ENCODE data around the gene RAB11FIP3. TPM values are rescaled to one million over a fixed set of nuclear protein-coding genes. Genes with fewer than 3 reads are reported as not detected.
A peak's percentile ranks its signal among the peaks of the same experiment; 100 is the strongest.

The RAB11FIP3 gene
- total and polyA plus RNA-seq, 2 of the 13 experiments (the other 11 are each of a cell fraction or from before 2014, with no cell fraction given) = 34.3 to 57.6 TPM

DNA sequence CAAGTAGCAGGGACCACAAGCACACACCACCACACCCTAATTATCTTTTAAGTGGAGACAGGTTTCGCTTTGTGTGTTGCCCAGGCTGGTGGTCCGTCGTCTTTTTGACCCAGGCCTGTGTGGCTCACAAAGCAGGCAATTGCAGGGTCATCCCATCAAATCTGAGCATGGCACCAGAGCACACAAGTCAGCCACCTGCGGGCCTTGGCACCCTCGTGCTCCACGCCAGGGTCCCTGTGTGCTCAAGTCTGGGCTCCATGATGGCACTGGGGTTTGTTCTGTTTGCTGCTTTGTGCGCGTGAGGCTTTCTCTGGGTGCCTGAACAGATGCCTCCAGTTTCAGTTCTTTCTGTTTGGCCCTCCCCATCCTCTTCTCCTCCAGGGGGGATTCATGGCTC, 99.7 kb downstream of the RAB11FIP3 start (continued):
- TF ChIP-seq SKI (IDR thresholded peaks at IDR 0.05; ENCODE audit: partially characterized antibody) = no peak
- peak; percentile 44 for TF ChIP-seq POLR2G (IDR thresholded peaks at IDR 0.05; ENCODE audit: low read depth, low read length)
- TF ChIP-seq POLR2AphosphoS5 (IDR thresholded peaks at IDR 0.05; ENCODE audit: low read depth, low read length) = 0 out of 2 replicates have a peak, but pooled peaks have one; percentile 12
- TF ChIP-seq IKZF4 (CRISPR knock-in tag; IDR thresholded peaks at IDR 0.05; ENCODE audit: borderline replicate concordance, low read depth, not compliant biosample characterization) = peak; percentile 3
- TF ChIP-seq, protein P1, sequence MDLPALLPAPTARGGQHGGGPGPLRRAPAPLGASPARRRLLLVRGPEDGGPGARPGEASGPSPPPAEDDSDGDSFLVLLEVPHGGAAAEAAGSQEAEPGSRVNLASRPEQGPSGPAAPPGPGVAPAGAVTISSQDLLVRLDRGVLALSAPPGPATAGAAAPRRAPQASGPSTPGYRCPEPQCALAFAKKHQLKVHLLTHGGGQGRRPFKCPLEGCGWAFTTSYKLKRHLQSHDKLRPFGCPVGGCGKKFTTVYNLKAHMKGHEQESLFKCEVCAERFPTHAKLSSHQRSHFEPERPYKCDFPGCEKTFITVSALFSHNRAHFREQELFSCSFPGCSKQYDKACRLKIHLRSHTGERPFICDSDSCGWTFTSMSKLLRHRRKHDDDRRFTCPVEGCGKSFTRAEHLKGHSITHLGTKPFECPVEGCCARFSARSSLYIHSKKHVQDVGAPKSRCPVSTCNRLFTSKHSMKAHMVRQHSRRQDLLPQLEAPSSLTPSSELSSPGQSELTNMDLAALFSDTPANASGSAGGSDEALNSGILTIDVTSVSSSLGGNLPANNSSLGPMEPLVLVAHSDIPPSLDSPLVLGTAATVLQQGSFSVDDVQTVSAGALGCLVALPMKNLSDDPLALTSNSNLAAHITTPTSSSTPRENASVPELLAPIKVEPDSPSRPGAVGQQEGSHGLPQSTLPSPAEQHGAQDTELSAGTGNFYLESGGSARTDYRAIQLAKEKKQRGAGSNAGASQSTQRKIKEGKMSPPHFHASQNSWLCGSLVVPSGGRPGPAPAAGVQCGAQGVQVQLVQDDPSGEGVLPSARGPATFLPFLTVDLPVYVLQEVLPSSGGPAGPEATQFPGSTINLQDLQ (CRISPR knock-in tag; IDR thresholded peaks at IDR 0.05) = no peak
- TF ChIP-seq POLR2A (IDR thresholded peaks at IDR 0.05; ENCODE audit: insufficient read depth in 1 of 2, low read depth in 2 of 2, low read length in 2 of 2) = 0 out of 4 replicates have a peak, but pooled peaks of 1 of the 2 experiments have one; percentile 27
- TF ChIP-seq TBP (CRISPR knock-in tag; IDR thresholded peaks at IDR 0.05) = no peak

DNA sequence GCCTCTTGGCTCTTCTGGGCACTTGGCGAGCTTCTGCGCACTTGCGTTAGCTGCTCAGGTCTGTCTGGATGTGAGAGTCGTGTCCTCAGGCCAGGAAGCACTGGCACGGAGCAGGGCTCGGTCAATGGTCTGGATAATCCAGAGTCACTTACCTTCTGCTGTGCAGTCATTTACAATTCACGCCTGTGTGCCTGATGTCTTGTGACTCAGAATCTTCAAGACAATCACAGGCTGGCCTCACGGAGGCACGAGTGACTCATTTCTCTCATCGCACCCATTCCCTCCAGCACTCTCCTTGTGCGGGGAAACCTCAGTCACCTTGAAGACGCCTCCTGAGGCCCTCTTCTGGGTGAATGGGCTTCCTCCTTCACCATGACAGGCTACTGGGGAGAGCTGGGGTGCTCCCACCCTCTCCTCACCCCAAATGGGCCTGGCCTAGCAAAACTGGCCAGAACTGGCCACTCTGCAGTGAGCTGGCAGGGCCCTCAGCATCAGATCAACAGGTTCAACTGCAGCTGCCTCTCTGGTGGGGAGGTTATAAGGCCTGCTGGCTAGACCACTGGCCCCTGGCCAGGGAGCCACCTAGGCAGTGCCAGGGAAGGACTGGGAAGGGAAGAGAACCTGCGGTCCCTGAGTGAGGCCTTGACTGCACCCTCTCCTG, 100.2 kb downstream of the RAB11FIP3 start:
- intact Hi-C loops (cut with micrococcal nuclease; ENCODE audit: unreplicated experiment) = no loop called here
- no peak for DNase-seq (ENCODE audit: low spot score)
- H2AFZ ChIP-seq (ENCODE audit: low read length) = no peak overlapping the region
- no peak for FAIRE-seq
- CTCF ChIA-PET (ENCODE audit: low intra/inter-chr PET ratio, low total read pairs) = no interaction called here
- H3K79me2 ChIP-seq (ENCODE audit: insufficient read depth, low read length) = peaks cover 43% of the 10 kb centered on the region
- H3K4me2 ChIP-seq (ENCODE audit: low read depth, low read length) = peak overlapping the region; percentile 99
- peak overlapping the region; percentile 98 for H3K9ac ChIP-seq (ENCODE audit: insufficient read depth, low read depth, low read length)
- WGBS (ENCODE audit: low lambda C conversion rate) = 95% methylated on average over 12 of the region's 13 CpGs
- H4K20me1 ChIP-seq (ENCODE audit: insufficient read depth, low read length) = peaks cover 11% of the 10 kb centered on the region; the same call in 1 of the 2 replicates
- H3K27me3 ChIP-seq (ENCODE audit: control insufficient read depth in 1 of 2, insufficient read depth in 2 of 2, low read length in 2 of 2) = no peaks in the 10 kb centered on the region; a peak in 1 of 5 replicates
- H3K4me1 ChIP-seq (ENCODE audit: insufficient read depth, low read length) = peaks cover 48% of the 10 kb centered on the region
- H3K27ac ChIP-seq (ENCODE audit: extremely low read length, insufficient read depth, low read length) = no peak overlapping the region
- H3K9me3 ChIP-seq (ENCODE audit: low read length) = no peaks in the 10 kb centered on the region
- no TSS peak for BruUV-seq (replicated peaks)
- H3K4me3 ChIP-seq (replicated peaks in 1 of 3; ENCODE audit: insufficient read depth in 1 of 3, low read depth in 2 of 3, low read length in 3 of 3) = peak overlapping the region; percentile 92 to 96 (median 96)
- no peak for ATAC-seq
- in situ Hi-C loops (cut with HindIII; ENCODE audit: extremely low pct_ligation_motif_present, low pct_unique_long_range_greater_than_20kb) = no loop called here
- H3K36me3 ChIP-seq (replicated peaks in 1 of 2; ENCODE audit: control insufficient read depth in 1 of 2, insufficient read depth in 2 of 2, low read length in 2 of 2) = peaks cover 4 to 11% of the 10 kb centered on the region in 2 experiments; a peak in 4 of 5 replicates
- POLR2A ChIA-PET = interaction anchor here (0.9 to 2.7 kb wide), 7 partner anchors 8 to 120 kb away, joined by 3 to 35 read pairs (median 8); partner anchors contain the start of gene PIGQ
- TF ChIP-seq POLR2A (IDR thresholded peaks at IDR 0.05; ENCODE audit: insufficient read depth in 1 of 2, low read depth in 2 of 2, low read length in 2 of 2) = 0 out of 4 replicates have a peak, but pooled peaks of 1 of the 2 experiments have one; percentile 21
- TF ChIP-seq CC2D1A (CRISPR knock-in tag; IDR thresholded peaks at IDR 0.05) = no peak
- TF ChIP-seq HMG20B (CRISPR knock-in tag; conservative IDR thresholded peaks at IDR 0.05) = no peak
- TF ChIP-seq CHD2 (IDR thresholded peaks at IDR 0.05; ENCODE audit: low read depth, low read length) = no peak
- TF ChIP-seq SMAD3 (CRISPR knock-in tag; IDR thresholded peaks at IDR 0.05) = no peak
- TF ChIP-seq, protein P1 (CRISPR knock-in tag; IDR thresholded peaks at IDR 0.05) = 0 out of 2 replicates have a peak, but pooled peaks have one; percentile 31
- no peak for TF ChIP-seq PHF5A (CRISPR knock-in tag; IDR thresholded peaks at IDR 0.05; ENCODE audit: low read depth, unreplicated experiment)
- no peak for TF ChIP-seq ZNF660 (CRISPR knock-in tag; IDR thresholded peaks at IDR 0.05; ENCODE audit: borderline replicate concordance, low read depth)
- TF ChIP-seq SMC3 (IDR thresholded peaks at IDR 0.05; ENCODE audit: low read length) = no peak
- no peak for TF ChIP-seq SSRP1 (CRISPR knock-in tag; IDR thresholded peaks at IDR 0.05)
